Stimulated activated CD8-positive, alpha-beta memory T cell treated with anti-CD3 and anti-CD28 coated beads, Interleukin-7, amount 100 ng/mL, for 4 hours (primary cell): ENCODE measurements around the gene ALDH1L1.

Source experiments
- DNase-seq, 2 donors: peaks; one replicate each; pipeline ENCODE4 v3.0.0-alpha.2; 2020; ENCODE audit warnings: low read depth in 2 of 2

The ALDH1L1 gene

DNA sequence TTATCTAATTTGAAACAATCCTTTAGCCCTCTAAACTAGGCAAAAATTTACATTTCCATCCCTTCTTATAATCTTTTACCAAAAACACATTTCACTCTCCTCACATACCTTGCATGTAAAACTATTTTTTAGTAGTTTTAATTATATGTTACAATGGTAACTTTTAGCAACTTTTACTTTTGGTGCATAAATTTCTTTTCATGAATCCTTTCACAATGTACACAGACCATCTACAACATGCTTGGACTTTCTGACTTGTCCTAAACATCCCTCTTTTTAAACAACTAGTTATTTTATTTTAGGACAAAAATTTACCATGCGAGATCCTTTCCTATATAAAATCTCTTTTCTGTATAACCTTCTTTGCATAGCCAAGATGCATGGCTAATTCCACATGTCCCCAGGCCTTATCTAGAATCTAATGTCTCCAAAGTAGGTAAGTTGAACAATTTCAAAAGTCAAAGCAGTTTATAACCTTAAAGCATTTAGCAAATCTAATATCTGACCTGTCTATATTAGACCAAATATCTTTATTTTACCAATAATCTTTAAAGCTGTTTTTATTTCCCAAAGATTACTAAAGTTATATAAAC is 14.4 kb upstream of the ALDH1L1 start:
- no peak for DNase-seq

DNA sequence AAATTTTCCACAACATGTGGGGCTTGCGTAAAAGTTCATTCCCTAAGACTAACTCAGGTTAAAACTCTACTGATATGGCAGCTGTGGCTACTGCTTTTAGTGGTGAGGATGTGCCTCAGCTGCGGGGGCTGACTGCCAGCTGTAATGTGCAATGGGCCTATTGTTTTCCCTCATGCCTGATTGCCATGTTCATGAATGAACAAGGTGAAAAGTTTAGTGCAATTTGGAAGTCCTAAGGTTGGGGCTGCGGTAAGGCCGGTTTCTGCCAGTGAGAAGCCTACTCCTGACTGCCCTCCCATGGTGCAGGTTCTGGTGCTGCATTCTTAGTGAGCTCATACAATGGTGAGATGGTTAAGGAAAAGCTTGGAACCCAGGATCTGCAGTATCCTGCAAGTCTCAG is 10.9 kb upstream of the ALDH1L1 start:
- no peak for DNase-seq

DNA sequence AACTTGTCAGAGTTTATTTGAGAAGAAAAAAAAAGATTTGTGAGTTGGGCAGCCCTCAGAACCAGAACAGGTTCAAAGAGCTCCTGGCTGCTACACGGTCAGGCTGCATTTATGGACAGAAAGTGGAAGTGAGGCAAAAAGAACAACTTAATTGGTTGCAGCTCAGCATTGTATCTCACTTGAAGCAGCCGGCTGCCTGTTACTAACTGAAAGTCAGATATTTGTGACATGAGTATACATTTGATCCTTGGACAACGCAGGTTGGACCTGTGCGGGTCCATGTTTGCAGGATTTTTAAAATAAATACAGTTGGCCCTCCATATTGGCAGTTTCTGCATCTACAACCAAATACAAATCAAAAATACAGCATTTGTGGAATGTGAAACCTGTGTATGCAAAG is 7.5 kb upstream of the ALDH1L1 start:
- DNase-seq, result no peak

DNA sequence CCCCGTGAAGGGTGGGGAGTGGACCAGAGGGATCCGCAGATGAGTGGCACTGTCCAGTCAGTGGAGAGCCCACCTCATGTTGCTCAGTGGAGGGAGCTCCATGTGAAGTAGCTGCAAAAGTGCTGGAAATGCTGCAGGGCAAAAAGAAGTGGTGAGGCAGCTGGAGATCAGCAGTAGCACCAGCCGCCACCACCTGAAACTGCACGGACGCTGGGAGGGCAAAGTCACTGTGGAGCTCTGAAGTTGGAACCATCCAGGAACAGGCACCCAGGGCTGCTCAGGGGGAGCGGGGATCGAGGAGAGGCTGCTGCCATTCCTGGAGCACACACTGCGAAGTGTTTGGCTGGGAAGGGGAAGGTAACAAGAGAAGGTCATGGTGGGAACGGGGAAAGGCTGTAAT is 6.4 kb upstream of the ALDH1L1 start:
- DNase-seq, result no peak

DNA sequence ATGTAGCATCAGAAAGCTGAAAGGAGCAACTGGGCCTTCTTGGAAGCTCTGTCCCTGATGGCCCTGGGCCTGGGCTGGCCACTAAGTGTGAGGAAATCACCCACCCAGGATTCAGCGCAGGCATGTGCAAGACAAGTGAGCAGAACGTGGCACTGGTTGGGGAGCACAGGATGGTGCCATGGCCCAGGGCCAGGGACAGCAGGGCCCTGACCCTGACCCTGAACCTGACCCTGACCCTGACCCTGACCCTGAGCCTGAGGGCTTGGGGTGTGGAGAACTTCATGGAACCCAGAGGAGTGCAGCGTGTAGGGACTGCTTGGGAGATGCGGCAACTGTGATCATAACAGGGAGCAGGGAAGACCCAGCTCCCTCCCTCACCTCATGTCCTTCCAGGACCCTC is 5.9 kb upstream of the ALDH1L1 start:
- DNase-seq, result no peak

DNA sequence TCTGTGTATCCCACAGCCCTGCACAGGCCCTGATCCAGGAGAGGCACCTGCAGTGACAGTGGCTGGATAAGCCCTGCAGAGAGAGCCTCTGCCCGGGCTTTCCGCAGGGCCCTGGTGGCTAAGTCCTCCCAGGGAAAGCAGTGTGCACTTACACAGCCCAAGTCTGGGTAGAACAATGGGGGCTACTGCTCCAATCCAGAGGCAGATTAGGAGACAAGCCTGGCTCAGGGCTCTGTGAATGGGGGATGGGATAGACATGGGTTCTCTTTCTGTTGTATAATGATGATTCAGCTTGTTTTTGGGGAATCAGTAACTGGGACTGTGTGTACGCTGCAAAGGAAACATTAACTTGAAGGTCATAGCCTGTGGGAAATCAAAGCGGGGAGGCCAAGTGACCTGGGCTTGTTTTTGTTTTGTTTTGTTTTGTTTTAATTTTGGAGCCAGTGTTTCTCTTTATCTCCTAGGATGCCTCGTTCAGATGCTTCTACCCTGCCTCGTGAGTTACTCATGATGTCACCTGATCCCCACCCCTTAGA is 4.1 kb upstream of the ALDH1L1 start:
- DNase-seq, result no peak

DNA sequence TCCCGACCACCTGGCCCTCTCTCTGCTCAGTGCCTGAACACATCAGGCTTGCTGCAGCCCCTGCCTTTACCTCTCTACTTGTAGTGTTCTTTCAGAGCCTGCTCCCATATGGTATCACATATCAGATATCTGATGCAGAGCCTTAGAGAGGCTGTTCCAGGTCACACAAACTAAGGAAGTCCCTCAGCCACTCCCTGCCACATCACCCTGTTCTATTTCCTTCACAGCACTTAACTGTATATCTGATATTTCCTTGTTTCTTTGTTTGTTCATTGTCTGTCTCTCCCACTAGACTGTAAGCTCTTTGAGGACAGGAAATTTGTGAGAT is 976 bp upstream of the ALDH1L1 start:
- DNase-seq, result no peak

DNA sequence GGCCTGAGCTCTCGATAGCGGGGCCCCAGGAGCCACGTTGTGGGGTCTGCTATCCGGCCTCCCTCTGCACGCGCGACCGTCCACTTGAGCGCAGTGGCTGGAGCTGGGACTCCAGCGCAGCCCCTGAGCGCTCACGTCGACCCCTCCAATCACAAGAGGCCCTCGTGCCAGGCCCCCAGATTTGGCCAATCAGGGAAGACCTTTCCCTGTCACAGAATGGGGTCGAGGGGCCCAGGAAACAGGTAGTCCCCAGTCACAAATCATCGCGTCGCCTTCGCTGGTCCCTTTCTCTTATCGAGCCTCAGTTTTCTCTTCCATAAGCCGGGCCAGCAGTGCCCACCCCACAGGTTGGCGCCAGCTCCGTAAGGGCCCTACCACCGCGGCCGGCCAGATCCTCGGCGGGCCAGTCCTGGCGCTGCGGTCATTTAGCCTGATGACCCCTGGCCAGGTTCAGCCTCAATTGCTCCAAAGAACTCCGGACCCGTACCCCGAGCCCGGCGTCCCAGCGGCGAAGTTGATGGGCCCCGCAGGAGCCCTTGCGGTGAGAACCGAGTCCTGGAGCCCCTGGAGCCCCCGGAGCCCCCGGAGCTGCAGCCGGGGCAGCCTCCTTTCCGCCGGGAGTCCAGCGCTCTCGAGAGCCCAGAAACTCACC is 435 bp downstream of the ALDH1L1 start:
- DNase-seq, result no peak

DNA sequence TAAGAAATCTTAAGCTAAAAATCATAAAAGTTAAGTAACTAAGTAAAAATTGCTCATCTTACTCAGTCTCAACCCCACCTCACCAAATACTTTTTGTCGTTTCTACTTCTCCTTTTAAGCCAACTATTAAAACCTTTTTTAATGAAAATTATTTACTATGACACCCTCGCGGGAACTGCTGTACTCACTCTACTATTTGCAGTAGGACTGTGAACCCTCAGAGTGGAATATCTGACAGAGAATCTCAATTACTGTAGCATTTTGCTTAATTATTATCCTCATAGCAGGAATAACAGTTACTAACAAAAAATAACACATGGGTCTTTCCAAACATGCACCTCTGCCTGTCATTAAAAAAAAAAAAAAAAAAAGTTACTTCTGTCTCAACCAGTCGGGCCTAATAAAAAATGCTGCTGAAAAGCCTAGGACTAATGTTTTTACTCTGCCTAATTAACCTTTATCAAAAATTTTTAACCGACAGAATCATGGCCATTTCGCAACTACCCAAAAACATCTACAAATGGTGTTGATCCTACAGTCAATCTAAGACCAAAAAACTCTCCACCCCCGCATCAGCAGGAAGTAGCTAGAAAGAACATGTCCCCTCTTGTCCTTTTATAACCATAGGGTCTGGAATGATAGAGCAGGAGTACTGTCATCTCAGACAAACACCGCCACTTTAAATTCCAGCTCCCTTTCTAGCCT is 10.2 kb downstream of the ALDH1L1 start:
- no peak for DNase-seq

DNA sequence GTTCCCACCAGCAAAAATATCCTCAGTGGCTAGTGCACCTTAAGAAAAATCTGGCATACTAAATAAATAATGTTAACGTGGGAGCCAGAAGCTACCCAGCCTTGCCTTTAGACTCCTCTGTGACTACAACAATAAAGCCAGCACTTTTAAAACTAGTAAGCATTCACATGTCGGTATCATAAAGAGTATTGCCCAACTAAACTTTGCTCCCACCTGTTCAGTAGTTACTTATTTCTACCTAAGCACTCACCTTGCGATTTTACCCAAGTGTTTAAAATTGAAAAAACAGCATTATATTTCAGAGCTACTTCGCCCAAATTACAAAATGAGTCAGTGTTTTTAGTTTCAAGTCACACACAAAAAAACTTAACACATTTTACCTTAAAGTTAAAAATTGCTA is 12.8 kb downstream of the ALDH1L1 start:
- DNase-seq, result no peak

DNA sequence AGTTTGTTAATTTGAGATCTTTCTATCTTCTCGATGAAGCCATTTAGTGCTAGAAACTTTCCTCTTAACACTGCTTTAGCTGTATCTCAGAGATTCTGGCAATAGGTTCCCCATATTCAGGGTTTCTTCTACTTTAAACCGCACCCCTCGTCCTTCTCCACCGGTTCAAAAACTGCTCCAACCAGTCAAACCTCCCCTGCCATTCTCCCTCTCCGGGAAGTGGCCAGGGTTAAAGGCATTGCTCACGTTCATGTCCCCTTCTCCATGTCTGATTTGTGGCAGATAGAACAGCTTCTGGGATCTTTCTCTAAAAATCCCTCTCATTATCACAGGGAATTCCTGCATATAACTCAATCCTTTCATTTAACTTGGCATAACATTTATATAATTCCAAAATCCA is 14.4 kb downstream of the ALDH1L1 start:
- DNase-seq, result no peak

DNA sequence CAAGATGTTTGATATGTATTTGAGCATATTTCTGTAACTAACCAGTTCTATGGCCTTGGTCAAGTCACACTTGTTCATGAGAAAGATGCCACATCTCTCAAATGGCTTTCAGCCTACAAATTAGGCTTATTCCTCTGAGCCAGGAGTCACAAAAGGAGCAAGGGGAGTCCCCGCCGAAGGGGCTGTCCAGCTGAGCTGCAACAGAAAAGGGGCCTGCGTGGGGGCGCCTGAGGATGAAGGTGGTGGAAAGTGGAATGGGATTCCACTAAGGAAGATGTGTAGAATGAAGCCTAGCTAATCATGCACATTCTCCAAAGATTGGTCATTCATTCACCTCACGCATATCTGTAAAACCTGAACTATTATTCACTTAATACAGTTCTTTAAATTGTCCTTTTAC is 19.1 kb downstream of the ALDH1L1 start:
- DNase-seq, result no peak

DNA sequence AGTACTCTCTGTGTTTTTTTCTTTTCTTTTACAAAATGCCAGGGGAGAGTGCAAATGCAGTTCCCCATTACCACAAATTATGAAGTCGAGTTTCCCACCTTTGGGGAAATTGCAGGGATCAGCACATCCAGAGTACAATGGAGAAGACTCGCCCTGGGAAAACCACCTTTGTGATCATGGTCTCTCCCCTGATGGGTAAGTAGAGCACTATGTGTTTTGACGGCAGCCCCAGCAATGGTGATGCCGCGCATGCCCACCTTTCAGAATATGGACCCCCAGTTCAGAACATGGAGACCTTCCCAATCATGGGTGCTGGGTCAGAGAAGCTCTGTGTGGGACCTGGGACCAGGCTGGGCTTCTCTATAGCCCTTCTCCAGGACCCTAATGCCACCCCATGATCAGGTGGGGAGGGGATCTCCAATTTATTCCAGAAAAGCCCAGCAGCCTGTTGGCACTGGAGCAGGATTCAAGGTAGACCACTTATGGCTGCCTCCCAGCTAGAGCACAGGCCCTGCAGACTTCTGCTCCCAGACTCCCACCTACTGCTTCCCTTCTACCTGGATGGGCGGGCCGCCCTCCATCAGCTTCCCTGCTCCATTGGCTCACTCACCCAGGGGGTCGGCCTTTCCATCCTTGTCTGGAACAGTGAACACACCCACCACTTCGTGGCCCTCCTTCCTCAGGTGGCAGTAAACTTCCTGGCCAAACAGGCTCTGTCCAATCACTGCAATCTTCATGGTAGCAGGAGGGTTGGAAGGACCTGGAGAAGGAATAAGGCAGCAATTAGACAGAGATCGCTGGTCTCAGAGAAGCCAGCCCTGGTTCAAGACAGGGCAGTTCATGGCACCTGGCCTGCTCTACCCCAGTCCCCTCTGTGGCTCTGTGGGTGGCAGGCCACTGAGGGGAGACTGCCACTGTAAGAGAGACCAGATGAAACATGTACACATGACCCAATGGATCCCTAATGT is 19.9 kb downstream of the ALDH1L1 start:
- DNase-seq, result no peak

DNA sequence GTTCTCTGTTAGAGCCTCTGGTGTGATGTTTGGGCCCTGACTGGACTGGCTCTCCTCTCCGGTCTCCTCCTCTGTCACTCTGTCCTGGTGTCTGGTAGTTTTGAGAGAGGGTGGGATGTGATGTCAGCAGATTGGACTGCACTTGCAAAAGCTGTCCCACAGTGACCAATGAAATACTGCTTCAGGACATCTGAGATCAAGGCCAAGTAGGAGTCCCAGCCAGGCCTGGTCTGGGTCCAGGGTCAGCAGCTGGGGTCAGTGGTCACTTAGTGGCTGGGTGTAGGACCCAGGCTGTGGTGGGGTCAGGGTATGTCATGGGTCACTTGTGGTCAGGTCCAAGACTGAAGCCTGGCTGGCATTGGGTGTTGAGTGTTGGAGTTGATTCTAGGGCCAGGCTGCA is 20.9 kb downstream of the ALDH1L1 start:
- DNase-seq, result no peak

DNA sequence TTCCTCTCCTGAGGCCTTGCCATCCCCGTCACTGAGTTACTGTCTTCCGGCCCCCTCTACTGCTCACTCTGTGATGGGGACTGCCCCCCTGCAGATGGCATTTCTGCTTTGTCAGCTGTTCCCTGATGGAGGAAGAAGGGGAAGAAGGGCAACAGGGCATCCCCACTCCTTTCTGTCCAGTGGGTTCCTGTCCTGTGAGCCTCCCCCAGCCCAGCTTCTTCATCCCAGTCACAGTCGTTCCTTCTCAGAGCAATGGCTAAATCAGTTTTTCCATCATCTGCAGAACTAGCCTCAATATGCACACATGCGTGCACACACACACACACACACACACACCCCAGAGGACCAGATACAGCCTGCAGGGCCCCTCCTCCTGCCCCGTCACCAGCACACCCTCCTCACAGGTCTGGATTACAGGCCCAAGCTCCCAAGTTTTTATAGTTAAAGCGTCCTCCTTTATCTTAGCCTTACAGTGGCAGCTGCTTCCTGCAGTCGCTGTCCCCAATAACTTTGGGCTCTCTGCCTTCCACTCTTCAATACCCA is 21.4 kb downstream of the ALDH1L1 start:
- no peak for DNase-seq

DNA sequence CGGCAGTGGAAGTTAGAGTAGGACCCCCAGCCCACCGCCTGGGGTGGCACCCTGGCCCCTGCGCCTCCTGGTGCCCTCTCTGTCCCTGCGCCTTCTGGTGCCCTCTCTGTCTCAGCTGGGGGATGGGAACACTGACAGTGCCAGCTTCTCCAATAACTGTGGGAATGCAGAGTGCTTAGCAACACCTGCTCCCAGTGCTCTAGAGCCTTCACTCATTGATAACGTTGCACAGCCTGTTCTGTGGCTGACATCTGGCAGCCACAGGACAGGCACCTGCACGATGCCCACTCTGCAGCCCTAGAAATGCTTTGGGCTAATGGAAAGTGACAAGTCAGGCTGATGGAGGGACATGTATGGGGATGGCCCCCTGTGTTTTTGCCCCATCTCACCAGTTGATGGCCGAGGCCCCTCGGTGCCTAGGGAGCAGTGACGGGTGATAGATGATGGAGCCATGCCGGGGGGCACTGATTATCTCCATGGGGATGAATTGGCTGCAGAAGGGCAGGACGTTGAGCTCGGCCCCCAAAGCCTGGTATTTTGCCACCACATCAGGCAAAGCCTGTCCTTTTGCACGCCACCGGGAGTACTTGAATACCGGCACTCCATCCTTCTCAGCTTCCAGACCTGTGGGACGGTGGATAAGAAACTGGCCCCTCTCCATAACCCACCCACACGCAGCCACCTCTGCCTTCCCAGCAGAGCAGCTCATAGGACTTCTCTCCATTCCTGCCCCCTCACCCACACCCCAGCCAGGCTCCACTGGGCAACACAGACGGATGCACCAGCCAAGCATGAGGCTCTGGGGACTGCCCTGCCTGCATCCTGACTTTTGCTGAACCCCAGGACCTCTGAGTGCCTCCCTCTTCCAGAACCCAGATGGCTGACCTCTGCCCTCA is 22.1 kb downstream of the ALDH1L1 start:
- no peak for DNase-seq

DNA sequence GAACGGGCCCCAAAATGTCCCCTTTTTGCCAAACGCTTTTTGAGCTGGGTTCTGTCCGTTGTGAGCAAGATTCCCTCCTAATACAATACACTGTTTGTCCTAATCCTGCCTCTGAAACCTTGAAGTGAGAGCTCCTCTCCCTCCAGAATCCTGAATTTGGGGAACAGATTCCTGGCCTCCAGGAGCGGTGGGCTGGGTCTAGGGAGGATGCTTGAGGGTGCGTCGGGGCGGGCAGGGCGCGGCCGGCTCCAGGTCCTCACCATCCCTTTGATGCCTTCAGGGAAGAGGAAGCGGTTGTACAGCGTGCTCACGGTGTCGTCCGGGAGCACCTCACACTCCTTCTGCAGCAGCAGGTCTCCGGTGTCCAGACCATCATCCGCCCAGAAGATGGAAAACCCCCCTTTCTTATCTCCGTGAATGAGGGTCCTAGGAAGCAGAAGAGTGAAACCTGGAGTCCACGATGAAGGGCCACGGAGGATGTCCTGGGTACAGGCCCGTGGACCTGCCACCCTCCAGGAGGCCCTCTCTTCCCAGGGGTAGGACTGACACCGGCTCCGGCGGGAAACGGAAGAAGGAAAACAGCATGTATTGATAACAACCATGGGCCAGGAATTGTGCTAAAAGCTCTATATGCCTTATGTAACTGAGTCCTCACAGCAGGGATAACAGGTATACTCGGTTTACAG is 23.2 kb downstream of the ALDH1L1 start:
- no peak for DNase-seq

DNA sequence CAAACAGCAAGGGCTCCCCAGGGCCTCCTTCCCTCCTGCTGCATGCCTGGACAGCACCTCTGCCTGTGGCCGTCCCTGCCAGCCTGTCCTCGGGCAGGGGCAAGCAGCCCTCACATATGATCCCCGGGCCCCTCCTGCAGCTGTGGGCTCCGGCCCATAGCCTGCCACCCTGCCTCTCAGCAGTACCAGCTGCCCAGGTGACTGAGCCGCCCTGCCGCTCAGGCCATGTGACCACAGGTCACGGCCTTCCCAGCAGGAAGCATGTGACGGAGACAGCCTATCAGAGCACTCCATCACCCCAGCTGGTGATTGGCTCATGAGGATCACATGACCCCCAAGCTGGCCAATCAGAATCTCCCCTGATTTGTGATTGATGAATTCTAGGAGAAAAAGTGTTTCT is 23.9 kb downstream of the ALDH1L1 start:
- no peak for DNase-seq

DNA sequence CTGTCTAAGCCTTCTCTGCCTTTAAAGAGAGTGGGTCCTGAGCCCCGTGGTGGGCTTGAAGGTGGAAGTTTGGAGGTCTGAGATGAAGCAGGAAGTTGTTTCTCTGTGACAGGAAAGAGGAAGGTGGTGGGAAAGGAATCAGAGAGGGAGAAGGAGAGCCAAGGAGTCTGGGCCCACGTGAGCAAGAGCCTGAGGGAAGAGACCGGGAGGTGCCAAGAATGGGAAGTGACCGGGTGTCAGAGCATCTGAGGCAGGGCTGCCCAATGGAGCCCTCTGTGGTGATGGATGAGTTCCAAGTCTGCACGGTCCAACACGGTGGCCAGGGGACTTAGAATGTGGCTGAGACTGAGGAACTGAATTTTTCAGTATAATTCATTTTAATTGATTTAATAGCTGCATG is 24.6 kb downstream of the ALDH1L1 start:
- no peak for DNase-seq

DNA sequence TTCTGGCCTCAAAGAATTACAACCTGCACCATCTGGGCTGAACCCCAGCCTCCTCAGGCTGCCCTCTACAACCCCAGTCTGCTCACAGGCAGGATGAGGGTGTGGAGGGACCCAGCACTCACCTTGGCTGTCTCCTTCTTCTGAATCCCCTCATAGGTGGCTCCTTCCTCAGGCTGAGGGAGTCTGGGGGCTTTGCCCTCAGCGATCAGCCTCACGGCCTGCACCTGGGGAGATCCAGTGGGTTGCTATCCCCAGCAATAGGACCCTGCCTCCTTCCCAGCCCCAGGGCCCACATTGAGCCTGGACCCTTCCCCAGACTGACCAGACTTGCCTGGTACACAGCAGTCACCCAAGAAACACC is 25.1 kb downstream of the ALDH1L1 start:
- no peak for DNase-seq
